Tibial artery (tissue), 4 donors: ENCODE measurements around the gene CTNNA2.

Experiments used
- DNase-seq, 2 donors: peaks; one replicate each; pipeline ENCODE4 v3.0.0-alpha.2; 2019
- H3K27ac ChIP-seq, 2 donors: fragments of 200-600 bp; sonication (generic) in 1 of 2; 1 replicate in 1 of 2; 2 replicates in 1 of 2; pipeline ENCODE4 v1.5.1; 2018 to 2019; ENCODE audit warnings: mild to moderate bottlenecking in 1 of 2
- H3K27me3 ChIP-seq, 2 donors: fragments of 200-600 bp; sonication (generic) in 1 of 2; one replicate each; pipeline versions ENCODE4 v1.5.1 to v1.6.0; 2016 to 2019
- H3K36me3 ChIP-seq, 3 donors: fragments of 200-600 bp; sonication (generic) in 2 of 3; one replicate each; pipeline ENCODE4 v1.5.1; 2016 to 2019; ENCODE audit warnings: mild to moderate bottlenecking in 2 of 3
- H3K4me1 ChIP-seq, 4 donors: fragments of 200-600 bp; sonication (generic) in 2 of 4; 1 replicate in 3 of 4; 2 replicates in 1 of 4; pipeline ENCODE4 v1.5.1; 2016 to 2019
- H3K4me3 ChIP-seq, 2 donors: fragments of 200-600 bp; sonication (generic) in 1 of 2; 1 replicate in 1 of 2; 2 replicates in 1 of 2; pipeline ENCODE4 v1.5.1; 2018 to 2019; ENCODE audit warnings: mild to moderate bottlenecking in 2 of 2
- H3K9me3 ChIP-seq, 3 donors: fragments of 200-600 bp; sonication (generic) in 1 of 3; one replicate each; pipeline ENCODE4 v1.5.1; 2016 to 2019
- intact Hi-C: fragments of 100-400 bp; cut with DNase I; formaldehyde crosslinking; loops from one replicate; pipeline ENCODE4 v1.15.0; 2023; ENCODE audit warnings: low total_unique reads
- TF ChIP-seq, protein P1 (sequence below), 2 experiments: fragments of 200-600 bp in 1 of 2; fragments of 450-650 bp in 1 of 2; IDR thresholded peaks; one replicate each; pipeline ENCODE4 v1.5.1; 2017 to 2019; ENCODE audit warnings: antibody characterized with exemption in 2 of 2, mild to moderate bottlenecking in 1 of 2, moderate library complexity in 1 of 2

Gene CTNNA2

DNA sequence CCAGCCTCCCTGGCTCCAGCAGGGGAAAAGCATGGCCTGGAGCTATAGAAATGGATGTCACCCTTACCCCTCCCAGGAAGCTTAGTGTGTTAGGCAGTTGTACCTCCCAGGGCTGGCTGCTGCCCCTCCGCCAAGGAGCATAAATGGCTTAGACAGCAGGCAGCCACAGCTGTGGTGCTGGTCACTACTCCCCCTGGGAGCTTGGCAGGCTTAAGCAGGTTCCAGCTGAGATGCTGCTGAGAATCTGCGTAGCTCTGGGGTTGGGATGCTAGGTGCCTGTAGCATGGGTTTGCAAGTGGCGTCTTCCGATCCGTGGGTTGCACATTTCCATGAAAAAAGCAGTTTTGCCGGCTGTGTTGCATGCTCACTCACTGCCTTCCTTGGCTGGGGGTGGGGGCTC lies 369.7 kb downstream of the CTNNA2 start:
- Histone ChIP-seq H3K9me3 (no peaks in the 10 kb centered on the region), H3K4me3 (no peak overlapping the region), H3K36me3 (no peaks in the 10 kb centered on the region), H3K27ac (no peak overlapping the region), H3K27me3 (peaks cover 0 to 5% of the 10 kb centered on the region in 2 donors), H3K4me1 (no peaks in the 10 kb centered on the region)
- TF ChIP-seq, protein P1, sequence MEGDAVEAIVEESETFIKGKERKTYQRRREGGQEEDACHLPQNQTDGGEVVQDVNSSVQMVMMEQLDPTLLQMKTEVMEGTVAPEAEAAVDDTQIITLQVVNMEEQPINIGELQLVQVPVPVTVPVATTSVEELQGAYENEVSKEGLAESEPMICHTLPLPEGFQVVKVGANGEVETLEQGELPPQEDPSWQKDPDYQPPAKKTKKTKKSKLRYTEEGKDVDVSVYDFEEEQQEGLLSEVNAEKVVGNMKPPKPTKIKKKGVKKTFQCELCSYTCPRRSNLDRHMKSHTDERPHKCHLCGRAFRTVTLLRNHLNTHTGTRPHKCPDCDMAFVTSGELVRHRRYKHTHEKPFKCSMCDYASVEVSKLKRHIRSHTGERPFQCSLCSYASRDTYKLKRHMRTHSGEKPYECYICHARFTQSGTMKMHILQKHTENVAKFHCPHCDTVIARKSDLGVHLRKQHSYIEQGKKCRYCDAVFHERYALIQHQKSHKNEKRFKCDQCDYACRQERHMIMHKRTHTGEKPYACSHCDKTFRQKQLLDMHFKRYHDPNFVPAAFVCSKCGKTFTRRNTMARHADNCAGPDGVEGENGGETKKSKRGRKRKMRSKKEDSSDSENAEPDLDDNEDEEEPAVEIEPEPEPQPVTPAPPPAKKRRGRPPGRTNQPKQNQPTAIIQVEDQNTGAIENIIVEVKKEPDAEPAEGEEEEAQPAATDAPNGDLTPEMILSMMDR (IDR thresholded peaks at IDR 0.05) = no peak
- intact Hi-C loops = loop anchor here (10.0 kb wide), 1 partner anchor 712 kb away; no protein-coding TSS in a partner anchor
- DNase-seq = no peak

DNA sequence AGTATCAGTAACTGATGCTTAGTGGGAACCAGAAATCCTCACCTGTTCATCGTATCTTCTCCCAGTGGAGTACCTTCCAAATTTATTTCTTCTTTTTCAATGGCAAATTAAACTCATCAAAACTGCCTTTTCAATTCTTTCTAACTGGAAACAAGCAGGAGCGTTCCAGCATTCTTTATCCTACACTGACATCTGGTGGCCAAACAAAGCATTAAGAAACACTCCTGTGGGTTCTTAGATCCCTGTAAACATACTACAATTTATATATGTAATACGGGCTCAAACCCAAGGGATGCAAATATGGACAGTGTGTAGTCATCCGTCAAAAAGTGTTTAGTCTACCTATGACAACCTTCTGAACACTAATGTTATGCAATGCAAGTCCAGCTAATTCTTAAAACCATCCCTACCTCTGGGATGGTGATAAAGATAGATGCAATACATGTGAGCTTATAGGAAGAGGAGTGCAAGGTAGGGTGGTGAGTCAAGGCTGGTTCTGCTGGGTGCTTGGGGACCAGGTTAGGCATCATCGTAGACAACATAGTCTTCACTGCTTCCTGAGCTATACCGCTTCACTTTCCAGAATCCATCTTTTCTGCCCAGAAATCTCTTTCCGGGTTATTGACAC lies 375.0 kb downstream of the CTNNA2 start:
- no peak overlapping the region for H3K4me3 ChIP-seq
- no peaks in the 10 kb centered on the region for H3K9me3 ChIP-seq
- H3K27ac ChIP-seq = no peak overlapping the region
- TF ChIP-seq, protein P1 (IDR thresholded peaks at IDR 0.05) = peak; percentile 46 to 55
- DNase-seq = no peak
- peaks cover 0 to 5% of the 10 kb centered on the region in 2 donors for H3K27me3 ChIP-seq
- H3K36me3 ChIP-seq = no peaks in the 10 kb centered on the region
- intact Hi-C loops = loop anchor here (10.0 kb wide), 1 partner anchor 707 kb away; no protein-coding TSS in a partner anchor
- H3K4me1 ChIP-seq = no peaks in the 10 kb centered on the region

DNA sequence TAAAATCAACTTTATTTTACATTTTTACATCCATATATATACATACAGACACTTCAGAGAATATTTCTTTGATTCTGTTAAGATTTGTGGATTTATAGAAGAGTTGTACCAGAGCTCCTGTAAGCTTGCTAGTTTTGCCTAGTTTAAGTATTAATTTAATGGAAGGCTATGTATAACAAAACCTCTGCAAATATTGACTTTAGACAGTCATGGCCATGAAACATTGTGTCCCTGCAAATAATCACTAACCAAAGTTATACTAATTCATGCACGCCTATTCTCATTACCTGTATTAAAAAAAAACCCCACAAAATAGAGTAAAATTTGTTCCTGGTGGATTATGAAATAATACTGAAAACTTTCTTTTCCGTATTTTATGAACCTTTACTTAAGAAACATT lies 379.3 kb downstream of the CTNNA2 start:
- no peak for DNase-seq
- TF ChIP-seq, protein P1 (IDR thresholded peaks at IDR 0.05) = no peak
- Histone ChIP-seq H3K4me1 (no peaks in the 10 kb centered on the region), H3K36me3 (no peaks in the 10 kb centered on the region), H3K27ac (no peak overlapping the region), H3K4me3 (no peak overlapping the region), H3K9me3 (no peaks in the 10 kb centered on the region), H3K27me3 (peaks cover 0 to 7% of the 10 kb centered on the region in 2 donors)
- intact Hi-C loops = no loop called here

DNA sequence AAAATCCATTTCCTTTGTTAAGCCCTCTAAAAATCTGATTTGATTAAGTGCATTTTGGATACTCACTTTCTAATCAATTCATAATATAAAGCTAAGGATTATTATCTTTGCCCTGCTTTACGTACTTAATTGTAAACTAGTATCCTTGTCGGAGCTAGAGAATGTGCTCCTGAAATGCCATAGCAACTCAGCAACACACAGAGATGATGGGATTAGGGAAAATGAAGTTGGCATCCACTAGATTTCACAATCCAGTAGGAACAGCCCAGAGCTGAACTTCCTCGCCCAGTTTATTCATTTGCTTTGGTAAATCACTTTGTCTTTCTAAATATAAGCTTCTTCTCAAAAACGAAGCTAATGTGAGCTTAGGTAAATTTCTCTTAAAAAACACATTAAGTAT lies 386.3 kb downstream of the CTNNA2 start:
- TF ChIP-seq, protein P1 (IDR thresholded peaks at IDR 0.05) = no peak

DNA sequence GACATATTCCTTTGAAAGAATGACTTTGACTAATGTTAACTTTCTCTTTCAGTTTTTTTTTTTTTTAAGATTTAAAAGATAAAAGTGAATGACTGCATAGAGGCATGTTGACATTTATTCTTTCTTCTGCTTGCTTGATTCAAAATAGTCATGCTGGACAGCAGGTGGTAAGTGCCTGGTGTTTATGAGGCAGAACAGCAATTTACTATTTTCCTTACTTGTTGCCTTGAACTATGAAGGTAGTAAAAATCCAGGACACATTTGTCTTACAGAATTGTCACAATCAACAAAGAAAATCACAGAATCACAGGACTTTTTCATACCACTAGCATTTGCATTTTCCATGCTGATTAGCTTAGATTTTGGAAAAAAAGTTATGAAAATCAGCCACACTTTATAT lies 388.3 kb downstream of the CTNNA2 start:
- TF ChIP-seq, protein P1 (IDR thresholded peaks at IDR 0.05) = no peak
- DNase-seq = no peak
- H3K9me3 ChIP-seq = no peaks in the 10 kb centered on the region
- no peaks in the 10 kb centered on the region for H3K4me1 ChIP-seq
- no peaks in the 10 kb centered on the region for H3K36me3 ChIP-seq
- H3K27me3 ChIP-seq = peaks cover 0 to 7% of the 10 kb centered on the region in 2 donors
- intact Hi-C loops = no loop called here
- no peak overlapping the region for H3K4me3 ChIP-seq
- no peak overlapping the region for H3K27ac ChIP-seq

More for the DNA sequence above, 386.3 kb downstream of the CTNNA2 start:
- Histone ChIP-seq H3K27ac (no peak overlapping the region), H3K27me3 (peaks cover 0 to 7% of the 10 kb centered on the region in 2 donors), H3K9me3 (no peaks in the 10 kb centered on the region), H3K36me3 (no peaks in the 10 kb centered on the region), H3K4me3 (no peak overlapping the region), H3K4me1 (no peaks in the 10 kb centered on the region)
- intact Hi-C loops = no loop called here
- DNase-seq = no peak
